Left lung (tissue), 10 donors: ENCODE data around the gene ROR2. TPM values are rescaled to one million over a fixed set of nuclear protein-coding genes. Genes with fewer than 3 reads are reported as not detected.
"Not testable (repeated sequence)": the region's sequence is repeated elsewhere in the genome, so short reads cannot be mapped to it uniquely, and the experiment has no call there.

Source experiments
- ATAC-seq: fragments of 200-7000 bp; cut with Tn5 transposase; one replicate; pipeline ENCODE4 v1.9.1; 2020; ENCODE audit warnings: moderate library complexity
- DNase-seq, 4 donors: peaks; one replicate each; pipeline ENCODE4 v3.0.0-alpha.2; 2013 to 2020
- H3K27ac ChIP-seq, 2 donors: fragments of 200-600 bp; sonication (generic) in 1 of 2; one replicate each; pipeline versions ENCODE4 v1.5.0 to v1.8.0; 2020 to 2021
- H3K27me3 ChIP-seq, 2 donors: fragments of 200-600 bp; sonication (generic) in 1 of 2; one replicate each; pipeline versions ENCODE4 v1.5.0 to v1.8.0; 2020 to 2021
- H3K36me3 ChIP-seq, 2 donors: fragments of 200-600 bp; sonication (generic) in 1 of 2; one replicate each; pipeline versions ENCODE4 v1.5.0 to v1.8.0; 2020 to 2021
- H3K4me1 ChIP-seq, 2 donors: fragments of 200-600 bp; one replicate each; pipeline ENCODE4 v1.8.0; 2021
- H3K4me3 ChIP-seq, 2 donors: fragments of 200-600 bp; sonication (generic) in 1 of 2; one replicate each; pipeline versions ENCODE4 v1.5.0 to v1.8.0; 2020 to 2021; ENCODE audit warnings: mild to moderate bottlenecking in 1 of 2
- H3K9me3 ChIP-seq, 2 donors: fragments of 200-600 bp; sonication (generic) in 1 of 2; one replicate each; pipeline versions ENCODE4 v1.5.0 to v1.8.0; 2020 to 2021
- CTCF ChIP-seq, 2 donors: fragments of 200-600 bp; sonication (generic) in 1 of 2; IDR thresholded peaks; one replicate each; pipeline versions ENCODE4 v1.5.0 to v1.8.0; 2021; ENCODE audit warnings: antibody characterized with exemption in 2 of 2
- intact Hi-C, 2 donors: fragments of 100-400 bp; cut with DNase I; formaldehyde crosslinking; loops; one replicate each; pipeline versions ENCODE4 v1.11.2 to v1.14.2; 2022
- polyA plus RNA-seq, 6 donors: library from polyadenylated mRNA; unstranded; fragments of 120-200 nt; gene quantifications; one replicate each; pipeline ENCODE4 v1.2.1, GENCODE V29; 2013; ENCODE audit not compliant: insufficient read length in 6 of 6
- total RNA-seq, 2 donors: library from RNA; stranded (reverse); fragmentation: NEBNext Ultra II Directional; extraction: Animal tissue kit (Norgen Biotek cat#: 25700); gene quantifications; one replicate each; pipeline ENCODE4 v1.2.1, GENCODE V29; 2021
- donor health status: DM: no; HTN: yes; CAD: no.
- donor health status: DM: no; HTN: no; CAD: no.

The ROR2 gene
- total and polyA plus RNA-seq, 8 donors = 11.5 to 36.5 (median 29.7) TPM

DNA sequence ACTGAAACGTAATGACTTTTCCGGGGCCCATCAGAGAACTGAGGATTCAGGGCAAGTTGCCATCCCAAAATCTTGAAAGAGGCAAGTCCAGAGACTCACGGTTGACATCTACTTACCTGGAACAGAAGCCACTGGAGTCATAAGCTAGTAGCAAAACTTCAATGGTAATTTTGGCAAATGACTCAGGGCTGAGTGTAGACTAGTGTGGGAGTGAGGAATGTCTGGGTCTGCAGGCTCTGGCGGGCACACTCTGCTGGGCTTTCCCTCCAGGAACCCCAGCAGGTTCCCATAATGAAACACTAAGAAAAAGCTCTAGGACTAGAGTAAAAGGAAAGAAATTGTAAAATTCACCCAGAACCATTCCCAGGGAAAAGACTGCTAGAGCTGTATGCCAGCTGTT lies 403.5 kb downstream of the ROR2 start:
- intact Hi-C loops = no loop called here
- Histone ChIP-seq H3K27me3 (no peaks in the 10 kb centered on the region), H3K27ac (no peak overlapping the region), H3K36me3 (no peaks in the 10 kb centered on the region), H3K4me1 (no peaks in the 10 kb centered on the region), H3K4me3 (no peak overlapping the region), H3K9me3 (no peaks in the 10 kb centered on the region)
- TF ChIP-seq CTCF (IDR thresholded peaks at IDR 0.05) = no peak
- no peak for DNase-seq
- ATAC-seq = no peak

DNA sequence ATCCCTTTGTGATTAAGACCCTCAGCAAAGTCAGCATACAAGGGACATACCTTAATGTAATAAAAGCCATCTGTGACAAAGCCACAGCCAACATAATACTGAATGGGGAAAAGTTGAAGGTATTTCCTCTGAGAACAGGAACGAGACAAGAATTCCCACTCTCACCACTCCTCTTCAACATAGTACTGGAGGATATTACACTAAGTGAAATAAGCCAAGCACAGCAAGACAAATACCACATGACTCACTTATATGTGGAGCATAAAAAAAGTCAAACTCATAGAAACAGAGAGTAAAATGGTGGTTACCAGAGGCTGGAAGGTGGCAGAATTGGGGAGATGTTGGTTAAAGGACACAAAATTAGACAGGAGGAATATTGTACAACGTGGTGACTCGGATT lies 408.3 kb downstream of the ROR2 start:
- intact Hi-C loops = no loop called here
- Histone ChIP-seq H3K27ac (no peak overlapping the region), H3K4me3 (no peak overlapping the region), H3K27me3 (no peaks in the 10 kb centered on the region), H3K4me1 (no peaks in the 10 kb centered on the region), H3K36me3 (no peaks in the 10 kb centered on the region), H3K9me3 (no peaks in the 10 kb centered on the region)
- ATAC-seq (no peak), DNase-seq (no peak)
- TF ChIP-seq CTCF (IDR thresholded peaks at IDR 0.05) = no peak

DNA sequence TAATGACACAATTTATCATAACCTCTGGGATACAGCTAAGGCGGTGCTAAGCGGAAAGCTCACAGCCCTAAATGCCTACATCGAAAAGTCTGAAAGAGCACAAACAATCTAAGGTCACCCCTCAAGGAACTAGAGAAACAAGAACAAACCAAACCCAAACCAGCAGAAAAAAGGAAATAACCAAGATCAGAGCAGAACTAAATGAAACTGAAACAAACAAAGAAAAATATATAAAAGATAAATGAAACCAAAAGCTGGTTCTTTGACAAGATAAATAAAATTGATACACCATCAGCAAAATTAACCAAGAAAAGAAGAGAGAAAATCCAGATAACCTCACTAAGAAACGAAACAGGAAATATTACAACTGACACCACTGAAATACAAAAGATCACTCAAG lies 409.5 kb downstream of the ROR2 start:
- ATAC-seq, intact Hi-C loops: not testable (repeated sequence)

DNA sequence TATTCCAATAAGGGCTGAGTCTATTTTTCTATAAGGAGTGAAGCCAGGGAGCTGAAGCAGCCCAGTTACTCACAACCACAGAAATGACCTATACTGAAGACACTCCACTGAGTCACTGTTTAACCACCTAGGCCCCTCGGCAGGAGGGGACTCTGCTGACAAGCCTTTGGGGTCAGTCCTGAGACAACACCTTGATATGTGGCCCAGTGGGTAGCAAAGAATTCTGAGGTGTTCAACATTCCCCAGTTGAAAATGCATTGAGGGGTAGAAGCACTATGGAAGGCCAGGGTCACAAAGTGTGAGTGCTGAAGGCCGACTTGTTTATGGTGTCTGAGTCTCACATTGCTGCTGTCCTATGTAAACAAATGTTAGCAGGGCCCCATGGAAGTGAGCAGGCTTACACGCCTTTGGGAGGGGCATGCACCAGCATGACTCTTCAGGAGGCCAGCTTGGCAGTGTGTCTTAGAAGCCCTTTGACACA lies 413.8 kb downstream of the ROR2 start:
- Histone ChIP-seq H3K27me3 (no peaks in the 10 kb centered on the region), H3K4me3 (no peak overlapping the region), H3K27ac (no peak overlapping the region), H3K9me3 (no peaks in the 10 kb centered on the region), H3K36me3 (no peaks in the 10 kb centered on the region), H3K4me1 (no peaks in the 10 kb centered on the region)
- ATAC-seq (peak; percentile 85), DNase-seq (no peak)
- TF ChIP-seq CTCF (IDR thresholded peaks at IDR 0.05) = no peak
- intact Hi-C loops = no loop called here

More for the DNA sequence above, 409.5 kb downstream of the ROR2 start:
- H3K36me3 ChIP-seq, H3K27me3 ChIP-seq, H3K27ac ChIP-seq, H3K4me3 ChIP-seq, H3K9me3 ChIP-seq, DNase-seq, H3K4me1 ChIP-seq: not testable (repeated sequence)

GRCh38 chr9:91534374-91534773 lies 415.7 kb downstream of the ROR2 start:
- intact Hi-C loops = no loop called here
- Histone ChIP-seq H3K4me1 (no peaks in the 10 kb centered on the region), H3K27me3 (no peaks in the 10 kb centered on the region), H3K9me3 (no peaks in the 10 kb centered on the region), H3K36me3 (no peaks in the 10 kb centered on the region), H3K27ac (no peak overlapping the region), H3K4me3 (no peak overlapping the region)
- ATAC-seq = no peak
- no peak for DNase-seq
- TF ChIP-seq CTCF (IDR thresholded peaks at IDR 0.05) = no peak

DNA sequence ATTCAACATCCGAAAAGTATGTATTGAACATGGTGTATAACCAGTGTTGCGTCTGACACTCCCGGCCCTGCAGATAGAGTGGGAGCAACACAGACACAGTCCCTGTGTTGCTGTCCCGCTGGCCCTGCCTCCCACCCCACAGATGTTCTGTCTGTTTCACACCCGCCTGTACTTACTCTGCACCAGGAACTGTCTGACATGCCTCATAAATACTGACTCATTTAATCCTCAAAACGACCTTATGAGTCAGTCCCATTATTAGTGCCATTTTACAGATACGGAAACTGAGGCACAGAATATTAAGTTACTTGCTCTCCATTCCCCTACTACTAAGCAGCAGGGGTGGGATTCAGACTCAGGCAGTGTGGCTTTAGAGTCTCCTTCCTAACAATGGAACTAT lies 416.6 kb downstream of the ROR2 start:
- no peaks in the 10 kb centered on the region for H3K9me3 ChIP-seq
- intact Hi-C loops = no loop called here
- no peaks in the 10 kb centered on the region for H3K36me3 ChIP-seq
- no peak for TF ChIP-seq CTCF (IDR thresholded peaks at IDR 0.05)
- DNase-seq (no peak), ATAC-seq (no peak)
- no peak overlapping the region for H3K27ac ChIP-seq
- no peak overlapping the region for H3K4me3 ChIP-seq
- H3K4me1 ChIP-seq = no peaks in the 10 kb centered on the region
- H3K27me3 ChIP-seq = no peaks in the 10 kb centered on the region
